ENCODE data around the gene ADGRL2.

Gene ADGRL2

DNA sequence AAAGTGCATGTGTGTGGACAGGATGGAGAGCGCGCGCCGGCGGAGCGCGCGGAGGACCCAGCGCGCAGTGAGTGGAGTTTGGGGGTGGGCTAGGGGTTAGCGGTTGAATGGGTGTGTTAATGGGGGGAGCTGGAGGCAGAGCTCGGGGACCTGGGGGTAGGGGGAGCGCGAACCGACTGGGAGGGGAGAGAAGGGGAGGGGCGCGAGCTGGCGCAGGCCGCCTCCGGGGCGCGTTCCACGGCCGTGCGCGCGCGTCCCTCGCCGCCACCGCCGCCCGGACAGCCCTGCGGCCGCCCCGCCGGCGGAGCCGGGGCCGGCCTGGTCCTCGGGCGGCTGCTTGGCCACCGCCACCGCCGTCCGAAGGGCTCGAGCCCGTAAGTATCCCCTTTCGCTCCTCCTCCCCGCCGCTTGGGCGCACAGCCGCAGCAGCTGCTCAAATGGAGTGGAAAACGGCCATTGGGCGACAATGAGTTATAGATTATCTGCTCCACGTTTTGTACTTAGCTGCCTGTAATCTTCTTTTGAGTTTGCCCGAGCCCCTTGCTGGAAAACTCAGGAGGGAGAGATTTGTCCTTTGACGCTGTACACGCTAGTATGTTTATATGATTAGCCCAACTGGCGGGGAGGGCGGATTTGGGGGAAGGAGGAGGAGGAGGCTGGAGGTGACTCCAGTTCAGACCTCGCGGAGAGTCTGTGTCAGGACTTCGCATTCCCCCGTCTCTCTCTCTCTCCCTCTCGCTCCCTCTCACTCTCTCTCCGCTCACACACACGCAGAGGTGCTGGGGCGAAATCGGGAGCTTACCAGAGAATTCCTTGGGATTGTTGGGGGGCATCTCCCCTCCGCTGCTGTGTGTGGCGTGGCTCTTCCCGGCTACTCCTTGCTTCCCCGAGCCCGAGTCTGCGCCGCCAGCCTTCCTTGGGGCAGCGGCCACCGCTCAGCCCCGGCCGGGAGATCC, at the start of gene ADGRL2:
Gene ADGRL2, plus strand, starts transcription at position 240 of the 956 bp plus-strand sequence. CDS start 36,051 bp downstream, outside the sequence.
- TF ChIP-seq EZH2phosphoT487 (conservative IDR thresholded peaks at IDR 0.05; ENCODE audit: low read length) (no peak), CTCF (IDR thresholded peaks at IDR 0.05; ENCODE audit: insufficient read depth, low read length, poor library complexity, severe bottlenecking) (no peak)
- no peaks in the 10 kb centered on the region for H3K36me3 ChIP-seq (ENCODE audit: low read length)
- no peaks in the 10 kb centered on the region for H3K27me3 ChIP-seq (ENCODE audit: low read length)
- H3K27ac ChIP-seq (ENCODE audit: low read depth, low read length), result no peak within 1 kb of the TSS
- H3K4me2 ChIP-seq (ENCODE audit: low read depth, low read length, poor library complexity, severe bottlenecking), result no peak within 1 kb of the TSS
- H3K9ac ChIP-seq (ENCODE audit: low read length), result no peak within 1 kb of the TSS
- no peaks in the 10 kb centered on the region for H3K9me2 ChIP-seq (replicated peaks; ENCODE audit: insufficient read depth, low read length)
- H3K79me2 ChIP-seq (ENCODE audit: insufficient read depth, low read length), result no peaks in the 10 kb centered on the region
- H3K9me3 ChIP-seq (ENCODE audit: insufficient read depth, low read length), result no peaks in the 10 kb centered on the region
- H4K20me1 ChIP-seq (ENCODE audit: low read depth, low read length), result no peaks in the 10 kb centered on the region
- H3F3A ChIP-seq (ENCODE audit: insufficient read depth), result no peaks in the 10 kb centered on the region
- no peak within 1 kb of the TSS for H3K4me3 ChIP-seq (ENCODE audit: insufficient read depth, low read length, poor library complexity, severe bottlenecking)
- H2AFZ ChIP-seq (ENCODE audit: low read depth, low read length, severe bottlenecking), result no peak within 1 kb of the TSS

DNA sequence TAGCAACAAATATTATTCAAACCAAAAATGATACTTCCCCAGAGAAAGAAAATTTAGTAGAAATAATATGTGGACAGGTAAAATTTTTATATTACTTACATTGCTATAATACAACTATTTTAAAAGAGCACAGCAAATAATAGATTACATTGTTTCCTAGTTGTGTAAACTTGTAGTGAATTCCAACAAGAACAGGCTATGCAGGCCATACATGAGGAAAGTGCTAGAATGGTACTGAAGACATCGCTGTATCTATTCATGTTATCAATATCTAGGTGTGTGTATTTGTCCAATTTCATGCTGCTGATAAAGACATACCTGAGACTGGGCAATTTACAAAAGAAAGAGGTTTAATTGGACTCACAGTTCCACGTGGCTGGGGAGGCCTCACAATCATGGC, 47.9 kb upstream of the ADGRL2 start:
- no peak overlapping the region for H3K4me2 ChIP-seq (ENCODE audit: low read depth, low read length, poor library complexity, severe bottlenecking)
- no peaks in the 10 kb centered on the region for H4K20me1 ChIP-seq (ENCODE audit: low read depth, low read length)
- no peak overlapping the region for H3K4me3 ChIP-seq (ENCODE audit: insufficient read depth, low read length, poor library complexity, severe bottlenecking)
- no peak overlapping the region for H2AFZ ChIP-seq (ENCODE audit: low read depth, low read length, severe bottlenecking)
- no peaks in the 10 kb centered on the region for H3K27me3 ChIP-seq (ENCODE audit: low read length)
- H3K36me3 ChIP-seq (ENCODE audit: low read length), result no peaks in the 10 kb centered on the region
- TF ChIP-seq EZH2phosphoT487 (conservative IDR thresholded peaks at IDR 0.05; ENCODE audit: low read length) (no peak), CTCF (IDR thresholded peaks at IDR 0.05; ENCODE audit: insufficient read depth, low read length, poor library complexity, severe bottlenecking) (no peak)
- no peak overlapping the region for H3K27ac ChIP-seq (ENCODE audit: low read depth, low read length)
- no peaks in the 10 kb centered on the region for H3F3A ChIP-seq (ENCODE audit: insufficient read depth)
- H3K9me3 ChIP-seq (ENCODE audit: insufficient read depth, low read length), result no peaks in the 10 kb centered on the region
- H3K79me2 ChIP-seq (ENCODE audit: insufficient read depth, low read length), result no peaks in the 10 kb centered on the region
- H3K9ac ChIP-seq (ENCODE audit: low read length), result no peak overlapping the region
- H3K9me2 ChIP-seq (replicated peaks; ENCODE audit: insufficient read depth, low read length), result no peaks in the 10 kb centered on the region

GRCh38 chr1:81754424-81754823, 46.3 kb upstream of the ADGRL2 start:
- TF ChIP-seq CTCF (IDR thresholded peaks at IDR 0.05; ENCODE audit: insufficient read depth, low read length, poor library complexity, severe bottlenecking) (no peak), EZH2phosphoT487 (conservative IDR thresholded peaks at IDR 0.05; ENCODE audit: low read length) (no peak)
- Histone ChIP-seq H3F3A (ENCODE audit: insufficient read depth) (no peaks in the 10 kb centered on the region), H3K4me2 (ENCODE audit: low read depth, low read length, poor library complexity, severe bottlenecking) (no peak overlapping the region), H3K36me3 (ENCODE audit: low read length) (no peaks in the 10 kb centered on the region), H3K9me3 (ENCODE audit: insufficient read depth, low read length) (no peaks in the 10 kb centered on the region), H3K27me3 (ENCODE audit: low read length) (no peaks in the 10 kb centered on the region), H3K27ac (ENCODE audit: low read depth, low read length) (no peak overlapping the region), H3K9me2 (replicated peaks; ENCODE audit: insufficient read depth, low read length) (no peaks in the 10 kb centered on the region), H3K79me2 (ENCODE audit: insufficient read depth, low read length) (no peaks in the 10 kb centered on the region), H2AFZ (ENCODE audit: low read depth, low read length, severe bottlenecking) (no peak overlapping the region), H4K20me1 (ENCODE audit: low read depth, low read length) (no peaks in the 10 kb centered on the region), H3K4me3 (ENCODE audit: insufficient read depth, low read length, poor library complexity, severe bottlenecking) (no peak overlapping the region), H3K9ac (ENCODE audit: low read length) (no peak overlapping the region)
